ENCODE data around the gene PDZD2. TPM values are rescaled to one million over a fixed set of nuclear protein-coding genes. Genes with fewer than 3 reads are reported as not detected.

The PDZD2 gene
- total RNA-seq, 2 experiments from 2014 or later = not detected

DNA sequence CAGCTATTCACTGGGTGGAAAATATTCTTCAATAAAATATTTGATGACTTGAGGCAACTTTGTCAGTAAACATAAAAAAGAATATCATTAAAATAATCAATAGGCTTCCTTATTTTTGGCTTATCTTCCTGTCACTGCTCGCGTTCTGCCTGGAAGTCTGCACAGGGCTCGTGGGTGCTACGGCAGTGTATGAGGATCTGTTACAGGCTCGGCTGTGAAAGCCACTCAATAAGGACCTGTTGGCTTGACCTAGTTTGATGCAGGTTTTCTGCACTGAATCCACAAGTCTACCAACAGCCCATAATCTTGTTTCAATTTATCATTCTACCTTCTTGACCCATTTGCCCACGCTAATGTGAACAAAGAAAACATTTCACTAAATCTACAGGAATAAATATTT is 97.2 kb downstream of the PDZD2 start:
- Mint-ChIP-seq H3K4me1 (peaks cover 2% of the 10 kb centered on the region), H3K36me3 (ENCODE audit: low read depth) (no peaks in the 10 kb centered on the region), H3K4me3 (no peak overlapping the region), H3K27me3 (no peaks in the 10 kb centered on the region), H3K9me3 (peaks cover 3% of the 10 kb centered on the region), H3K27ac (no peak overlapping the region)
- ChIA-PET CTCF (no interaction called here), POLR2A (no interaction called here)
- DNase-seq = no peak

DNA sequence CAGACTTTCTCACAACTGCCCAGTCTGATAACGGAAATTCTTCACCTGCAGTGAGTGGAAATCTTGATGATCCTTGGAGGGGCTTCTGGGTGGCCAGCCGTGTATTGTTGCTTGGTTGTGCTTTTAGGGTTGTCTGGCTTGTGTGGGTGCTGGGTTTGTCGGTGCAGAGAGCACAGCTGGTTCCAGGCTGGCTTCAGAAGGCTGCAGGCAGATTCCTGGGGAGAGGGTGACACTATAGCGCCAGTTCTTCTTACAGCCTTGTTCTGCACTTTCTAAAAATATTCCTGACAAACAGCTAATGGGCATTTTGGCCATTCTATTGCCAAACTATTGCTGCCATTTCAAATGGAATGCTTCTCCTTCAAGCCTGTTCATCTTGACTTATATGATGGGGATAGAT is 99.3 kb downstream of the PDZD2 start:
- H3K27me3 Mint-ChIP-seq = no peaks in the 10 kb centered on the region
- CTCF ChIA-PET = no interaction called here
- no peaks in the 10 kb centered on the region for H3K36me3 Mint-ChIP-seq (ENCODE audit: low read depth)
- POLR2A ChIA-PET = no interaction called here
- H3K4me3 Mint-ChIP-seq = no peak overlapping the region
- H3K27ac Mint-ChIP-seq = no peak overlapping the region
- H3K9me3 Mint-ChIP-seq = peaks cover 3% of the 10 kb centered on the region
- no peaks in the 10 kb centered on the region for H3K4me1 Mint-ChIP-seq
- no peak for DNase-seq

DNA sequence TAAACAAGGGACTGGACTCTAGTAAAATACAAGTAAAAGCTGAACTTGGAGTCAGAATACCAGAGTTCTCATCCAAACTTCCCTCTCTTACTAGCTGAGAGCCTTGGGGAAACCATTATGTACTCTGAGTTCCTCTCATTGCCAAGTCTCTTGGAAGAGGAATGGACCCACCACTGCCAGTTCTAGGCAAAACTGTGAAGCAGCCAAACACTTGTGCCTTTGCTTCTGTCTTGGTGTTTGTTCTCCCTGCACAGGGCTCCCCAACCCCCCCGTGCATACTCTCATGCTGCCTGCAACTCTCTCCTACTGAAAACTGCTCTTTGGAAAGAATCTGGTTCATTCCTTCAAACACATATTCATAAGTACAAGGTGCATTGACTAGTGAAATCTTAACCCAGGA is 102.6 kb downstream of the PDZD2 start:
- Mint-ChIP-seq H3K9me3 (peaks cover 3% of the 10 kb centered on the region), H3K27ac (no peak overlapping the region), H3K27me3 (no peaks in the 10 kb centered on the region), H3K4me3 (no peak overlapping the region), H3K4me1 (no peaks in the 10 kb centered on the region), H3K36me3 (ENCODE audit: low read depth) (no peaks in the 10 kb centered on the region)
- POLR2A ChIA-PET = no interaction called here
- DNase-seq = no peak
- CTCF ChIA-PET = interaction anchor here (0.6 kb wide), 1 partner anchor 14 kb away, joined by 6 read pairs; no protein-coding TSS in a partner anchor

DNA sequence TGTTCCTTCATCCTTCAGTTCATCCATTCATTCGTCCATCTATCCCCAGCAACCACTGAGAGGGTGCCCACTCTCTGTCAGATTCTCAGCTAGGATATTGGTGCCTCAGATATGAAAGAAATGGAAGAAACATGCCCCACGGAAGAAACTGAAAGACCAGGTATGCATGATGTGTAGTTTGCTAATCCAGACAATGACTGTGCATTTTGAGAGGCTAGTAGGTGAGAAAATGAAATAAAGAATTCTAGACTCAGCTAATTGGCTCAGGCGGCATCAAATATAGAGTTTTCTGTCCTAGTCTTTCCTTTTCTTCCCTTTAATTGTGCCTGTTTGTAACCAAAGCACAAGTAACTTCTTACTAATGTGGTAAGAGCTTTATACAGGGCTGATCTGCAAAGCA is 104.7 kb downstream of the PDZD2 start:
- H3K27ac Mint-ChIP-seq = no peak overlapping the region
- POLR2A ChIA-PET = no interaction called here

DNA sequence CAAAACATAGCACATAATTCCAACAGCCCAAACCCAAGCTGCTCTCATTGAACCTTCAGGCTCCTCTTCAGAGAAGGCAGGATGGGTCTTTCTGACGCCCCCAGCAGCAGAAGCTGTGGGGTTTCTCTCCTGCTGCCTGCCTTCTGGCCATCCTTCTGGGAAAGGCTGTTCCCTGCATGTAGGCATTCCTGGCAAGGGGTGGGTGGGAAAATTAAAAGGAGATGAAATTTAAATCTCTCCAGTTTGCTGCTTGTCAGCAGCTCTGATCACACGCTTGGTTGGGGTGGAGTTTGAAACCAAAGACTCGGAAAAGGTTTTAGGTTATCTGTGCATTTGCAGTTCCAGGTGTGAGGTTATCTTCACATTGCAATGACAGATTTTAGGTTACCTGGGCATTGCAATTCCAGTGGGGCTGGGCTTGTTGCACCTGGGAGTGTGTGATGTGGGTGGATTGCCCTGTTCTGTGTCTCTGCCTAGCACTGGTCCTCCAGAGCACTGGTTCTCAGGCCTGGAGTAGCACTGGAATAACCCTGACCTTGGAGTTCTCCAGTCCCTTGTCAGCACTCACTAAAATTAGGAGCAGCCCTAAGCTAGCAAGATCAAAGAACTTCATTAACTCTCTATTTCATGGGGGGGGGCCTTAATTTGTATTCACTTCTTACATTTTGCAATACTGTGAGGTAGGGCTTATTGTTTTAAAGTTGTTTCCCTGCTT is 109.7 kb downstream of the PDZD2 start:
- no peak overlapping the region for H3K27ac Mint-ChIP-seq
- ChIA-PET POLR2A (no interaction called here), CTCF (no interaction called here)
- no peak overlapping the region for H3K4me3 Mint-ChIP-seq
- H3K27me3 Mint-ChIP-seq = no peaks in the 10 kb centered on the region
- H3K4me1 Mint-ChIP-seq = no peaks in the 10 kb centered on the region
- DNase-seq = no peak
- no peaks in the 10 kb centered on the region for H3K36me3 Mint-ChIP-seq (ENCODE audit: low read depth)
- H3K9me3 Mint-ChIP-seq = no peaks in the 10 kb centered on the region

More for the DNA sequence above, 104.7 kb downstream of the PDZD2 start:
- no peaks in the 10 kb centered on the region for H3K36me3 Mint-ChIP-seq (ENCODE audit: low read depth)
- H3K27me3 Mint-ChIP-seq = no peaks in the 10 kb centered on the region
- no peaks in the 10 kb centered on the region for H3K4me1 Mint-ChIP-seq
- no peak for DNase-seq
- CTCF ChIA-PET = no interaction called here
- H3K9me3 Mint-ChIP-seq = peaks cover 3% of the 10 kb centered on the region
- H3K4me3 Mint-ChIP-seq = no peak overlapping the region

DNA sequence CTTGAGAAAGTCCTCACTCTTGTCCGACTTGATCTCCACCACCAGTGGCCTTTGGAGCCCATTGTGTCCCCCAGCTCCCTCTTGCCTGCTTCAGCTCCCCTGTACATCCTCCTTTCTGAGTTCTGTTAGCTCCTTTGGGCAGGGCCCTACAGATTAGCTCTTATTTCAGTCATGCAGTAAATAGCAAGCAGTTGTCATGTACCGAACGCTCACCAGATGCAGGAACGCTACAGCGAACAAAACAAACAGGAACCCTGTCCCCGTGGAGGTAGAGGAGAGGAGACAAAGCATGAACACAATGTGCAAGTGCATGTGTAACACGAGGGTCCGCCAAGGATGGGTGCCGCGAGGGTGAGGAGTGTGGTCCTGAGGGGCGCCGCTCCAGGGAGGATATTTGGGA is 111.3 kb downstream of the PDZD2 start:
- no peak overlapping the region for H3K27ac Mint-ChIP-seq
- H3K9me3 Mint-ChIP-seq = no peaks in the 10 kb centered on the region
- ChIA-PET POLR2A (no interaction called here), CTCF (no interaction called here)
- no peaks in the 10 kb centered on the region for H3K36me3 Mint-ChIP-seq (ENCODE audit: low read depth)
- no peak for DNase-seq
- no peaks in the 10 kb centered on the region for H3K4me1 Mint-ChIP-seq
- H3K27me3 Mint-ChIP-seq = no peaks in the 10 kb centered on the region
- H3K4me3 Mint-ChIP-seq = no peak overlapping the region

DNA sequence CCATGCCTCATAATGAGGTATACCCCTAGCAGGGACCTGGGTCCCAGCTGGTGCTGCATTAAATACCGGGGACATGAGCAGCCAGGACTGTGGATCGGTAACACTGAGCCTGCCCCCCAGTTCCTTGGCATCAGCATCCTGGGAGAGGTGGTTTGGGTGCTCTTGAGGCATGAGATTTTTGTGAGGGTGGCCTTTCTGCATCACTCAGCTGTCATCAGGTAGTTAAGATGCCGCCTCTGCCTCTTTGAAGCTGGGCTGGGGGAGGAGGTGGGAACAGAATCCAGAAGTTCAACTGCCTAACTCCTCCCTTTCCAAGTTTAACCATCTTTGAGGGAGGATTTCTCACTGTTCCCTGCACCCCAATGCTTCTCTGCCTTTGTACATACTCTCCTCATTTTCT is 112.7 kb downstream of the PDZD2 start:
- Mint-ChIP-seq H3K9me3 (no peaks in the 10 kb centered on the region), H3K27ac (no peak overlapping the region), H3K4me3 (no peak overlapping the region), H3K27me3 (no peaks in the 10 kb centered on the region), H3K4me1 (no peaks in the 10 kb centered on the region), H3K36me3 (ENCODE audit: low read depth) (no peaks in the 10 kb centered on the region)
- POLR2A ChIA-PET = no interaction called here
- no peak for DNase-seq
- CTCF ChIA-PET = no interaction called here

DNA sequence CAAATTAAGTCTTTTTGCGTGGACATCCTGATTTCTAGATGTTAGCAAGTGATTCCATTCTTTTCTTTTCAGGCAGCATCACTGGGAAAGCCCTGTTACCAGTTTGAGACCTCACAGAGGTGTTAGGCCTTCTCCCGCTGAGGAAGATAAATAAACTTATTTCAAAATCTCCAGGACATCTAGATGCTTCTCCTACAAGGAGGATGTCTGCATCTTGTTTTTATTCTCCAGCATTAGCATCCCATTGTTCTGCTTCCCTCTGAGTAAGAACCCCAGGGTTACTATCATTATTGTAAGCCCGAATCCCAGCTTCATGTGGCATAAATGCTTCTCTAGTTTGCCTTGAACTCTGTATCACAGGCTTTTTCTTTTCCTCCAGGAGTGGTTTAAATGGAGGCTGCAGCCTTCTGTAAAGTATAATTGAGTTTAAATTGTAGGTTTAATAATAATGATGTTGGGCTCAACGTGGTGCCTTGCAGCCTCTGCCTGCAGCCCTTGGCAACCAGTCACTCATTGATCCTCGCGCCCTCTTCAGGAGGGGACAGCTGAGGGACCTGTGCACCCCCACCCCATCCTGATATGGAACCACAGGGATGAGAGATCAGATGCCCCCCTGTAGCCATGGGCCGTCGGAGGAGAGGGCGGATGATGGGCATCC is 114.9 kb downstream of the PDZD2 start:
- no peaks in the 10 kb centered on the region for H3K36me3 Mint-ChIP-seq (ENCODE audit: low read depth)
- DNase-seq = no peak

DNA sequence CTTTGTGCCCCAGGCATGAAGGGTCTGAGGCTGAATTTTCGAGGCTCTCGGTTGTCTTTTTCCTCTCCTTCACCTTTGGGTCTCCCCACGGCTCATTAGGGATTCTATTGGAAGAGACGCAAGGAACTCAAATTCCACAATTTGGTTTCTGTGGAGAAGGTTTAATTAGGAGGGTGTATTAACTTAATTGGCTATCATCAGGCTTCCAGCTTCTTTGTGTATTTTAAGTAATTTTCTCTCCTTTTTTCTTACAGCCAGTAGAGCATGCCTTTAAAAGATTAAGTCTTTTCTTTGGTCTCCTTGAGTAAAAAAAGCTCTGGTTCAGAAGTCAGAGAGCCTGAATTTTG is 115.4 kb downstream of the PDZD2 start:
- Mint-ChIP-seq H3K27me3 (no peaks in the 10 kb centered on the region), H3K4me3 (no peak overlapping the region), H3K36me3 (ENCODE audit: low read depth) (no peaks in the 10 kb centered on the region), H3K4me1 (no peaks in the 10 kb centered on the region), H3K9me3 (no peaks in the 10 kb centered on the region), H3K27ac (no peak overlapping the region)
- CTCF ChIA-PET = no interaction called here
- POLR2A ChIA-PET = no interaction called here
- no peak for DNase-seq

More for the DNA sequence above, 114.9 kb downstream of the PDZD2 start:
- ChIA-PET POLR2A (no interaction called here), CTCF (no interaction called here)
- no peak overlapping the region for H3K4me3 Mint-ChIP-seq
- H3K27ac Mint-ChIP-seq = no peak overlapping the region
- no peaks in the 10 kb centered on the region for H3K9me3 Mint-ChIP-seq
- no peaks in the 10 kb centered on the region for H3K4me1 Mint-ChIP-seq
- H3K27me3 Mint-ChIP-seq = no peaks in the 10 kb centered on the region

DNA sequence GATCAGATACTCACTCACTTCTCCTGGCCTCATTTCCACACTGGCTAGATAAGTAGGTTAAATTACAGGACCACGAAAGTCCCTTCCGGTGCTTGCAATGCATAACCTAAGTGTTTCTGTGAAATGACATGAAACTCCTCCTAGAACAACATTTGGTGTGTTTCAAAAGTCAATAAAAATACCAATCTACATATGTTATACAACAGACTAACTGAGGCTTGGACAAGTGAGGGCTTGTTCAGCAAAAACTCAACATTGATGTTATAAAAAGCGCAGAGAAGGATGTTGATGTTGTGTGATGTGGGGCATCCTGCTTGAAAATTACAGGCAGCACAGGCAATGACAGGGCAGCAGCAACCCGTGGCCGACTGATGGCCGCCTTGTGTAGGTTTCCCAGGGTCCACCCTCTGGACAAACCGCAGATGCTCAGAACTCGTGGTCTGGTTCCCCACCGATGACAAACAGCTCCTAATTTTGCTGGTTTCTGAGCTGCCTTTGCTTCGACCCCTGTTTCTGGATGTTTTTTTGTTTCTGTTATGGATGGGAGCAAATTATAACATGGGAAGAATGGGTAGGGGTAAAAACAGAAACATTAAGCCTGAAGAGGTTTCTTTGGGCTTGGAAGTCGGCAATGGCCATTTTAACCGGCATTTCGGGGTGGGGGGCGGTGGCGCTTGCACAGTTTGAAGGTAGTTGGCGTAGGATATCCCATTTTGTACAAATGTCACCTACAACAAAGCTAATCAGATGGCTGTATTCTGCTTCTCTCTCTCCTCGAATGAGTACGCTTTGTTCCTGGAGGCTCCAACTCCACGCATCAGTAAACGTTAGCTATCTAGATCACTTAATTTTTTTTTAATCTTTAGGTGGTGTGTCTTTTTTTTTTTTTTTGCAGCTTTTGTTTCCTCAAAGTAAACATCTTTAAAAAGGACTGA is 116.1 kb downstream of the PDZD2 start:
- H3K4me1 Mint-ChIP-seq = no peaks in the 10 kb centered on the region
- H3K4me3 Mint-ChIP-seq = no peak overlapping the region
- no peak for DNase-seq
- ChIA-PET POLR2A (no interaction called here), CTCF (interaction anchor here (0.6 kb wide), 1 partner anchor 13 kb away, joined by 6 read pairs; no protein-coding TSS in a partner anchor)
- H3K36me3 Mint-ChIP-seq (ENCODE audit: low read depth) = no peaks in the 10 kb centered on the region
- no peaks in the 10 kb centered on the region for H3K27me3 Mint-ChIP-seq
- H3K9me3 Mint-ChIP-seq = no peaks in the 10 kb centered on the region
- H3K27ac Mint-ChIP-seq = no peak overlapping the region

DNA sequence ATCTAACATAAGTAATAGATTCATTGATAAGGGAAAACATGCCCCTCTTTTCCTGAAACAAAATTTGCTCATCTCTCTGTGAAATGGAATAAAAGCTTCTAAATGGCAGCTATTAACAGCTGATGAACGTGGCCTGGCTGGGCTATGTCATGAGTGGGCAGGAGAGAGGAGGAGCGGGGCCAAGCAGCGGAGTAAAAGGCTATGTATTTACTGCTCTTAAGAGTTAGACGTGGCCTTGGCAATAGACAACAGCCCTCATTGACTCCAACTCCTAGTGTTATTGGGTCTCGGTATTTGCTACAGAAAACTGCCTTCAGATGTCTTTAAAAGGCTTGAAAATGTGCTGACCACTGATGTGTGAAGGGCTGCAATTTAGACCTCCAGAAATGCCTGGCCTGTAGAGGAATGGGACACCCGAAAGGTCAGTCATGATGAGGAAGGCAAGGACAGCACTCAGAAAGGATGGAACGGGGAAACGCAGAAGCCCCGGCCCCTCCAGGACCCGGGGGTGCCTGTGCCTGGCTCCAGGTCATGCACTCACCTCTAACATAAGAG is 116.8 kb downstream of the PDZD2 start:
- no peaks in the 10 kb centered on the region for H3K36me3 Mint-ChIP-seq (ENCODE audit: low read depth)

DNA sequence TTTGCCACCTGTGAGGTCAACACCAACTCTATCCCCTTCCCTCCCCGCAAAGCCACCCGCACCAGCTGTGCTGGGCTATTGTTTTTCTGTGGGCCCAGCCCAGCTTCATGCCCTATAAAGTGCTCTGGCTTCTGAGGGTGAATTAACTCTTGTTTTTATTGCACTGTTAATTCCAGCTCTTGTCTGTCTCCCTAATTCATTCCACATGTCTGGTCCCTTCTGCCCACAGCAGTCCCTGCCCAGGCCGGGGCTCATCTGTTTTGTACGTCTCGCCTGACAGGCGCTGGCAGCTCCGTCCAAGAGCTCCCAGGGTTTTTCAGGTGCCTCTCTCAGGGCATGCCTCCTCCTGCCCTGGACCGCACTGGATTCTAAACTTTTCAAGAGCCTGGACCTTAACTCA is 118.9 kb downstream of the PDZD2 start:
- H3K4me3 Mint-ChIP-seq = no peak overlapping the region
- no peak for DNase-seq
- peaks cover 6% of the 10 kb centered on the region for H3K9me3 Mint-ChIP-seq
- POLR2A ChIA-PET = no interaction called here
- H3K27ac Mint-ChIP-seq = no peak overlapping the region
- CTCF ChIA-PET = no interaction called here
- H3K4me1 Mint-ChIP-seq = no peaks in the 10 kb centered on the region
- no peaks in the 10 kb centered on the region for H3K27me3 Mint-ChIP-seq
- no peaks in the 10 kb centered on the region for H3K36me3 Mint-ChIP-seq (ENCODE audit: low read depth)

More for the DNA sequence above, 116.8 kb downstream of the PDZD2 start:
- H3K4me3 Mint-ChIP-seq = no peak overlapping the region
- ChIA-PET POLR2A (no interaction called here), CTCF (interaction anchor here (0.6 kb wide), 1 partner anchor 14 kb away, joined by 6 read pairs; no protein-coding TSS in a partner anchor)
- H3K27ac Mint-ChIP-seq = no peak overlapping the region
- no peaks in the 10 kb centered on the region for H3K4me1 Mint-ChIP-seq
- DNase-seq = no peak
- H3K27me3 Mint-ChIP-seq = no peaks in the 10 kb centered on the region
- H3K9me3 Mint-ChIP-seq = no peaks in the 10 kb centered on the region

DNA sequence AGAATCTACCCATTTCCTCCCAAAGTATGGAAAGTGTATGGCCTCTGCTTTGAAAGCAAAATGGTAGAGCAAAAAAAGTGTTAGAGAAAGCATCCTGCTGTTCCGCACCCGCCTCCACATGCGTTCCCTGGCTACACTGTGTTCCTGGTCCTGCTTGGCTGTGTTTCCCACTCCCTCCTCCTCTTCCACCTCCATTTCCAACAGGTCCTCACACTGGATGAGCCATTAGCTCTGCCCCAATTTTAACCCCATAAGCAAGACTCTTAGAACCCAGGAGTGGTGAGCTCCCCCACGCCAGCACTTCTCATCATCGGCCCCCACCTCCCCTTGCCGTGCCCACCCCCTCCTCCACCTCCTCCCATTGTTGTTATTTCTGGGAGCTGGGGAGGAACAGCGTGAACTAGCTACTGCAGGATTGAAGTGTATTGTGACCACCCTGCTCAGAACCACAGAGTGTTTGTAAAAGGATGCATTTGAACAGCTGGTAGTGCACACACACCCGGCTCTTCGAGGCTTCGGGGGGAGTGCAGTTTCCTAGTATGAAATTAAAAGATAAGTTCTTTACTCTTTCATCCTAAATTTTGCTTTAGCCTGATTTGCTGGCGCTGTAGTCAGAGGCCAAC is 120.0 kb downstream of the PDZD2 start:
- no peaks in the 10 kb centered on the region for H3K4me1 Mint-ChIP-seq
- DNase-seq = no peak
- H3K27ac Mint-ChIP-seq = no peak overlapping the region
- POLR2A ChIA-PET = no interaction called here
- CTCF ChIA-PET = no interaction called here
- H3K36me3 Mint-ChIP-seq (ENCODE audit: low read depth) = no peaks in the 10 kb centered on the region
- peaks cover 6% of the 10 kb centered on the region for H3K9me3 Mint-ChIP-seq
- H3K4me3 Mint-ChIP-seq = no peak overlapping the region
- H3K27me3 Mint-ChIP-seq = no peaks in the 10 kb centered on the region
